Fibroblast of pulmonary artery (primary cell): Measurements from ENCODE around the gene FAM156A.
"Not testable (repeated sequence)": the region's sequence is repeated elsewhere in the genome, so short reads cannot be mapped to it uniquely, and the experiment has no call there.

Experiments
- DNase-seq: peaks from one replicate; pipeline ENCODE4 v3.0.0-alpha.2; 2010; ENCODE audit warnings: low read depth
- H3K4me3 ChIP-seq: replicated peaks from 2 replicates; pipeline ENCODE4 v1.5.1; 2011; ENCODE audit warnings: low read depth, mild to moderate bottlenecking, control low read depth, low read length, moderate library complexity
- CTCF ChIP-seq: IDR thresholded peaks from 2 replicates; pipeline ENCODE4 v1.5.1; 2011; ENCODE audit warnings: mild to moderate bottlenecking, control low read depth, low read length, inconsistent platforms; ENCODE audit errors: missing control alignments

FAM156A gene

GRCh38 chrX:52979993-52980392 is 21.7 kb upstream of the FAM156A start:
- H3K4me3 ChIP-seq = no peak overlapping the region
- TF ChIP-seq CTCF = no peak
- peak; percentile 19 for DNase-seq

- H3K4me3 ChIP-seq = no peak overlapping the region
- DNase-seq = peak; percentile 24
- TF ChIP-seq CTCF = no peak
Measured at GRCh38 chrX:52979568-52979967, 21.2 kb upstream of the FAM156A start.

- no peak overlapping the region for H3K4me3 ChIP-seq
- no peak for DNase-seq
- no peak for TF ChIP-seq CTCF
Measured at GRCh38 chrX:52977953-52978352, 19.6 kb upstream of the FAM156A start.

- H3K4me3 ChIP-seq, DNase-seq: not testable (repeated sequence)
Measured at GRCh38 chrX:52975576-52975975, 17.3 kb upstream of the FAM156A start.

- not testable (repeated sequence) for DNase-seq, H3K4me3 ChIP-seq
Measured at GRCh38 chrX:52974336-52974992, 16.1 kb upstream of the FAM156A start.

- not testable (repeated sequence) for H3K4me3 ChIP-seq, DNase-seq
Measured at GRCh38 chrX:52967922-52968321, 9.6 kb upstream of the FAM156A start.

- DNase-seq, H3K4me3 ChIP-seq: not testable (repeated sequence)
Measured at GRCh38 chrX:52966993-52967738, 8.8 kb upstream of the FAM156A start.

- H3K4me3 ChIP-seq, DNase-seq: not testable (repeated sequence)
Measured at GRCh38 chrX:52958961-52959360, 643 bp upstream of the FAM156A start.

GRCh38 chrX:52949884-52950283 is 8.4 kb downstream of the FAM156A start:
- DNase-seq, H3K4me3 ChIP-seq: not testable (repeated sequence)

- H3K4me3 ChIP-seq, DNase-seq: not testable (repeated sequence)
Measured at GRCh38 chrX:52949325-52949724, 9.0 kb downstream of the FAM156A start.

- H3K4me3 ChIP-seq, DNase-seq: not testable (repeated sequence)
Measured at GRCh38 chrX:52948265-52948664, 10.1 kb downstream of the FAM156A start.

- DNase-seq, H3K4me3 ChIP-seq: not testable (repeated sequence)
Measured at GRCh38 chrX:52947501-52947900, 10.8 kb downstream of the FAM156A start.

GRCh38 chrX:52945838-52946494 is 12.4 kb downstream of the FAM156A start:
- H3K4me3 ChIP-seq, DNase-seq: not testable (repeated sequence)

GRCh38 chrX:52941728-52942127 is 16.6 kb downstream of the FAM156A start:
- DNase-seq, H3K4me3 ChIP-seq: not testable (repeated sequence)

GRCh38 chrX:52940704-52941103 is 17.6 kb downstream of the FAM156A start:
- H3K4me3 ChIP-seq, DNase-seq: not testable (repeated sequence)
